MM.1S (cell line): Measurements from ENCODE around the gene BRINP3.

Source experiments
- DNase-seq: peaks from one replicate; pipeline ENCODE4 v3.0.0-alpha.2; 2015
- H2AFZ ChIP-seq: fragments of 300-600 bp; sonication (generic); 2 replicates; pipeline ENCODE4 v1.6.0; 2016; ENCODE audit warnings: antibody characterized with exemption, low read length
- H3F3A ChIP-seq: fragments of 300-600 bp; sonication (generic); 2 replicates; pipeline ENCODE4 v1.6.1; 2016; ENCODE audit warnings: mild to moderate bottlenecking, antibody characterized with exemption, low read length, moderate library complexity, mixed read lengths; ENCODE audit not compliant: insufficient read depth
- H3K27ac ChIP-seq: fragments of 300-600 bp; sonication (generic); 2 replicates; pipeline ENCODE4 v1.5.1; 2016; ENCODE audit warnings: mild to moderate bottlenecking, low read length
- H3K27me3 ChIP-seq: fragments of 300-600 bp; sonication (generic); replicated peaks from 2 replicates; pipeline ENCODE4 v1.6.0; 2016; ENCODE audit warnings: low read length; ENCODE audit not compliant: insufficient read depth
- H3K36me3 ChIP-seq: fragments of 300-600 bp; sonication (generic); replicated peaks from 2 replicates; pipeline ENCODE4 v1.6.1; 2016; ENCODE audit warnings: mild to moderate bottlenecking, low read length, mixed read lengths; ENCODE audit not compliant: insufficient read depth
- H3K4me1 ChIP-seq: fragments of 300-600 bp; sonication (generic); 2 replicates; pipeline ENCODE4 v1.6.1; 2016; ENCODE audit warnings: low read length, mixed read lengths
- H3K4me2 ChIP-seq: fragments of 300-600 bp; sonication (generic); 2 replicates; pipeline ENCODE4 v1.6.0; 2016; ENCODE audit warnings: low read depth, low read length
- H3K4me3 ChIP-seq: fragments of 300-600 bp; sonication (generic); 2 replicates; pipeline ENCODE4 v1.5.1; 2016; ENCODE audit warnings: low read length, mixed read lengths
- H3K79me2 ChIP-seq: fragments of 300-600 bp; sonication (generic); 2 replicates; pipeline ENCODE4 v1.6.1; 2016; ENCODE audit warnings: mixed run types, low read length, mixed read lengths
- H3K9ac ChIP-seq: fragments of 300-600 bp; sonication (generic); 2 replicates; pipeline ENCODE4 v1.6.1; 2016; ENCODE audit warnings: low read length, mixed read lengths
- H3K9me2 ChIP-seq: fragments of 300-600 bp; sonication (generic); replicated peaks from 2 replicates; pipeline ENCODE4 v1.6.1; 2016; ENCODE audit warnings: mild to moderate bottlenecking, low read length, mixed read lengths; ENCODE audit not compliant: insufficient read depth
- H3K9me3 ChIP-seq: fragments of 300-600 bp; sonication (generic); replicated peaks from 2 replicates; pipeline ENCODE4 v1.6.1; 2016; ENCODE audit warnings: mild to moderate bottlenecking, low read length, mixed read lengths; ENCODE audit not compliant: insufficient read depth
- H4K20me1 ChIP-seq: fragments of 300-600 bp; sonication (generic); 2 replicates; pipeline ENCODE4 v1.6.1; 2016; ENCODE audit warnings: mild to moderate bottlenecking, low read length, moderate library complexity, mixed read lengths; ENCODE audit not compliant: insufficient read depth
- EZH2 ChIP-seq: fragments of 300-600 bp; sonication (generic); optimal IDR thresholded peaks from 2 replicates; pipeline ENCODE3; 2017; ENCODE audit warnings: low read depth, mild to moderate bottlenecking, antibody characterized with exemption, low read length, mixed read lengths
- EZH2phosphoT487 ChIP-seq: fragments of 300-600 bp; sonication (generic); IDR thresholded peaks from 2 replicates; pipeline ENCODE4 v1.6.1; 2018; ENCODE audit warnings: antibody characterized with exemption, low read length
- TF ChIP-seq, protein P1 (sequence below): fragments of 300-600 bp; sonication (generic); IDR thresholded peaks from 2 replicates; pipeline ENCODE4 v1.5.1; 2016; ENCODE audit warnings: antibody characterized with exemption, low read length, mixed read lengths

Gene BRINP3

DNA sequence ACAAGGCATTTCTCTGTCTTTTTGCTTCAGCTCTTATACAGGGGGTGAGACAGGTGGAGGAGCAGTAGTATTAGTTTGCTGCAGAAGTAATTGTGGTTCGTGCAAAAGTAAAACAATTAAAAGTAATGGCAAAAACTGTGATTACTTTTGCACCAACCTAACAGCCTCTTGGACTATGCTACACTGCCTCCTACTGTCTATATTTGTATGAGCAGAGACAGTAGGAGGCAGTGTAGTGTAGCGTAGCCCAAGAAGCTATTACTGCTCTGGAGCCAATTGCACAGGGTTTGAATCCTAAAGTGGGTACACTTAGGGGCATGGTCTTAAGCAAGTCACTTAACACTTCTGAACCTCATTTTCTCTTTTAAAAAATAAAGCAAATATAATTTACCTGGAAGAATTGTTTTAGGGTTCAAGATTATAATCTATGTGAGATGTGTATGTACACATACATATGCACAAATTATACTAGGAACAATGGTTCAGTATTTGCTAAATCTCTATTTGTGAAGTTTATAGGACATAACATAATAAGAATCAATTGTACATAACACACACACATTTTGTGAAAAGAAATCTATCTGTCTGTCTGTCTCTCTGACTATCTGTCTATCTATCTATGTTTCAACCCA lies 103.8 kb downstream of the BRINP3 start:
- H4K20me1 ChIP-seq, result no peaks in the 10 kb centered on the region
- no peak for TF ChIP-seq EZH2
- no peak for TF ChIP-seq EZH2phosphoT487
- TF ChIP-seq, protein P1, sequence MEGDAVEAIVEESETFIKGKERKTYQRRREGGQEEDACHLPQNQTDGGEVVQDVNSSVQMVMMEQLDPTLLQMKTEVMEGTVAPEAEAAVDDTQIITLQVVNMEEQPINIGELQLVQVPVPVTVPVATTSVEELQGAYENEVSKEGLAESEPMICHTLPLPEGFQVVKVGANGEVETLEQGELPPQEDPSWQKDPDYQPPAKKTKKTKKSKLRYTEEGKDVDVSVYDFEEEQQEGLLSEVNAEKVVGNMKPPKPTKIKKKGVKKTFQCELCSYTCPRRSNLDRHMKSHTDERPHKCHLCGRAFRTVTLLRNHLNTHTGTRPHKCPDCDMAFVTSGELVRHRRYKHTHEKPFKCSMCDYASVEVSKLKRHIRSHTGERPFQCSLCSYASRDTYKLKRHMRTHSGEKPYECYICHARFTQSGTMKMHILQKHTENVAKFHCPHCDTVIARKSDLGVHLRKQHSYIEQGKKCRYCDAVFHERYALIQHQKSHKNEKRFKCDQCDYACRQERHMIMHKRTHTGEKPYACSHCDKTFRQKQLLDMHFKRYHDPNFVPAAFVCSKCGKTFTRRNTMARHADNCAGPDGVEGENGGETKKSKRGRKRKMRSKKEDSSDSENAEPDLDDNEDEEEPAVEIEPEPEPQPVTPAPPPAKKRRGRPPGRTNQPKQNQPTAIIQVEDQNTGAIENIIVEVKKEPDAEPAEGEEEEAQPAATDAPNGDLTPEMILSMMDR, result peak; percentile 94
- no peak overlapping the region for H3K4me3 ChIP-seq
- H3K9me3 ChIP-seq, result no peaks in the 10 kb centered on the region
- no peaks in the 10 kb centered on the region for H3K36me3 ChIP-seq
- no peaks in the 10 kb centered on the region for H3K79me2 ChIP-seq
- peaks cover 22% of the 10 kb centered on the region for H3K4me1 ChIP-seq
- no peak overlapping the region for H3K4me2 ChIP-seq
- peak; percentile 59 for DNase-seq
- peaks cover 3% of the 10 kb centered on the region; the same call in 1 of the 2 replicates for H3F3A ChIP-seq
- no peak overlapping the region for H3K27ac ChIP-seq
- H3K9me2 ChIP-seq, result no peaks in the 10 kb centered on the region
- no peak overlapping the region for H3K9ac ChIP-seq
- peak overlapping the region; percentile 60 for H2AFZ ChIP-seq
- no peaks in the 10 kb centered on the region for H3K27me3 ChIP-seq

DNA sequence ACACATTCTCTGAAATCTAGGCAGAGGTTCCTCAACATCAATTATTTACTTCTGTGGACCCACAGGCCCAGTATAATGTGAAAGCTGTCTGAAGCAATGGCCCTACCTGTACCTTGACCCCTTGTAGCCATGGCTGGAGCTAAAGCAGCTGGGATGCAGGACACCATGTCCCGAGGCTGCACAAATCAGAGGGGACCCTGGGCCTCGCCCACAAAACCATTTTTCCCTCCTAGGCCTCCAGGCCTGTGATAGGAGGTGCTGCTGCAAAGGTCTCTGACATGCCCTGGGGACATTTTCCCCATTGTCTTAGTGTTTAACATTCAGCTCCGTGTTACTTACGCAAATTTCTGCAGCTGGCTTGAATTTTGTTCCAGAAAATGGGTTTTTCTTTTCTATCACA lies 110.5 kb downstream of the BRINP3 start:
- Histone ChIP-seq H3K4me3 (no peak overlapping the region), H3F3A (no peaks in the 10 kb centered on the region), H4K20me1 (no peaks in the 10 kb centered on the region), H3K27me3 (no peaks in the 10 kb centered on the region), H3K27ac (no peak overlapping the region), H2AFZ (no peak overlapping the region), H3K79me2 (no peaks in the 10 kb centered on the region), H3K4me2 (no peak overlapping the region), H3K36me3 (no peaks in the 10 kb centered on the region), H3K9me2 (no peaks in the 10 kb centered on the region), H3K9ac (no peak overlapping the region), H3K4me1 (no peaks in the 10 kb centered on the region), H3K9me3 (no peaks in the 10 kb centered on the region)
- no peak for DNase-seq
- TF ChIP-seq EZH2 (no peak), EZH2phosphoT487 (no peak)
- TF ChIP-seq, protein P1, result no peak

DNA sequence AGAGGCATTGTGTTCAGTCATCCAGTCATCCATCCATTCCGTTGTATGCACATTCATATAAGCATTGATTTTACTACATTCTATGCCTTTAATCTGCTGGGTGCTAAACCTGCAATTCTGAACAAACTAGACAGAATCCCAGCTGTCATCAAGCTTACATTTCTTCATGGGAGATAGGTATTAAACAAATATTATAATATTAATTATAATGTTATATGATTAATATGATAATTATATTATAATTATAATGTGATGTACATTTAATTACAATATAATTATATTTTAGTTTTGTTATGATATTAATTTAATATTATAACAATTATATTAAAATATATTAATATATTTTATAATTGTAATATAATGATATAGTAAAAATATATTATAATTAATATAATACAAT lies 112.4 kb downstream of the BRINP3 start:
- no peak for DNase-seq
- H3K27me3 ChIP-seq, result no peaks in the 10 kb centered on the region
- no peak overlapping the region for H2AFZ ChIP-seq
- H3K27ac ChIP-seq, result no peak overlapping the region
- H3K9me2 ChIP-seq, result no peaks in the 10 kb centered on the region
- no peaks in the 10 kb centered on the region for H3K36me3 ChIP-seq
- H3K9me3 ChIP-seq, result no peaks in the 10 kb centered on the region
- no peaks in the 10 kb centered on the region for H3K4me1 ChIP-seq
- H3K79me2 ChIP-seq, result no peaks in the 10 kb centered on the region
- TF ChIP-seq EZH2 (no peak), EZH2phosphoT487 (no peak)
- TF ChIP-seq, protein P1, result no peak
- H4K20me1 ChIP-seq, result no peaks in the 10 kb centered on the region
- no peak overlapping the region for H3K4me2 ChIP-seq
- H3K4me3 ChIP-seq, result no peak overlapping the region
- H3F3A ChIP-seq, result no peaks in the 10 kb centered on the region
- H3K9ac ChIP-seq, result no peak overlapping the region
